Measurements from ENCODE around the gene PLA2G4D. TPM values are rescaled to one million over a fixed set of nuclear protein-coding genes. Genes with fewer than 3 reads are reported as not detected.

PLA2G4D gene
- total and polyA plus RNA-seq, 8 donors: 0.18 to 3.2 (median 2.0) TPM; not detected in 4

DNA sequence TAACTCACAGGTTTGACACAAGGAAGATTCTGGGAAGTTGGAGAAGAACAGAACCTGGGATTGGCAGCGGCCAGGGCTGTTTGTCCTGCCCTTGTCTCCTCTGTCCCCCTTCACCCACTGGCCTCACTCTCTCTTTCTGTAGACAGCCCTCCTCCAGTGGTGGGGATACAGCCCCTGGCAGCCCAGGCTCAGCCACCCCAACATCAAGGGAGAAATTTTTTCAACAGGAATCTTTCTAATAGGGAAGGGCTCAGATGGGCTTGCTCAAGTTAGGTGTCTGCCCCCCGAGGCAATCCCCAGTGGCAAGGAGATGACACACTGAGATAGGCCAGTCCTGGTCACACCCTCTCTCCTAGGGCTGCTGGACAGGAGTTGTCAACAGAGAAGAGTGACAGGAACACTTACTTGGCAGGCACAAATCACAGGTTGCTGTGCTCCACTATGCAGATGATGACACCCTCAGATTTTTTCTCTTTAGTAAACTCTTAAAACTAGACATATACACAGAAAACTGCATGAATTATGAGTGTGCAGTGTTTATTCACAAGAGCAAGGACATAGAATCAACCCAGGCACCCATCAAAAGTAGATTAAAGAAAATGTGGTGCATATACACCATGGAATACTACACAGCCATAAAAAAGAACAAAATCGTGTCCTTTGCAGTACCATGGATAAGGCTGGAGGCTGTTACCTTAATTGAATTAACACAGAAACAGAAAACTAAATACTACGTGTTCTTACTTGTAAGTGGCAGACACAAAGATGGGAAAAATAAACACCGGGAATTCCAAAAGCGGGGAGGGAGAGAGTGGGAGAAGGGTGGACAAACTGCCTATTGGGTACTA lies 36.3 kb downstream of the PLA2G4D start:
- H3K27me3 ChIP-seq: peaks cover 0 to 12% (median 5%) of the 10 kb centered on the region in 3 donors
- no peak overlapping the region for H3K4me3 ChIP-seq
- TF ChIP-seq EP300 (IDR thresholded peaks at IDR 0.05) (no peak), POLR2AphosphoS5 (IDR thresholded peaks at IDR 0.05) (no peak), POLR2A (IDR thresholded peaks at IDR 0.05) (no peak)
- TF ChIP-seq, protein P1, sequence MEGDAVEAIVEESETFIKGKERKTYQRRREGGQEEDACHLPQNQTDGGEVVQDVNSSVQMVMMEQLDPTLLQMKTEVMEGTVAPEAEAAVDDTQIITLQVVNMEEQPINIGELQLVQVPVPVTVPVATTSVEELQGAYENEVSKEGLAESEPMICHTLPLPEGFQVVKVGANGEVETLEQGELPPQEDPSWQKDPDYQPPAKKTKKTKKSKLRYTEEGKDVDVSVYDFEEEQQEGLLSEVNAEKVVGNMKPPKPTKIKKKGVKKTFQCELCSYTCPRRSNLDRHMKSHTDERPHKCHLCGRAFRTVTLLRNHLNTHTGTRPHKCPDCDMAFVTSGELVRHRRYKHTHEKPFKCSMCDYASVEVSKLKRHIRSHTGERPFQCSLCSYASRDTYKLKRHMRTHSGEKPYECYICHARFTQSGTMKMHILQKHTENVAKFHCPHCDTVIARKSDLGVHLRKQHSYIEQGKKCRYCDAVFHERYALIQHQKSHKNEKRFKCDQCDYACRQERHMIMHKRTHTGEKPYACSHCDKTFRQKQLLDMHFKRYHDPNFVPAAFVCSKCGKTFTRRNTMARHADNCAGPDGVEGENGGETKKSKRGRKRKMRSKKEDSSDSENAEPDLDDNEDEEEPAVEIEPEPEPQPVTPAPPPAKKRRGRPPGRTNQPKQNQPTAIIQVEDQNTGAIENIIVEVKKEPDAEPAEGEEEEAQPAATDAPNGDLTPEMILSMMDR (IDR thresholded peaks at IDR 0.05): no peak
- H3K27ac ChIP-seq: peak overlapping the region in 4 of 5 donors; percentile 41 to 84 (median 82)
- intact Hi-C loops (cut with DNase I; ENCODE audit: low total_unique reads): loop anchor here (5.0 kb wide), 1 partner anchor 71 kb away; no protein-coding TSS in a partner anchor
- WGBS, 5 donors: 73 to 77% (median 74%) methylated on average over 6 of the region's 6 CpGs
- no peak for DNase-seq
- H3K9me3 ChIP-seq: no peaks in the 10 kb centered on the region
- peaks cover 12 to 21% (median 14%) of the 10 kb centered on the region in 4 donors for H3K4me1 ChIP-seq
- no peaks in the 10 kb centered on the region for H3K36me3 ChIP-seq

DNA sequence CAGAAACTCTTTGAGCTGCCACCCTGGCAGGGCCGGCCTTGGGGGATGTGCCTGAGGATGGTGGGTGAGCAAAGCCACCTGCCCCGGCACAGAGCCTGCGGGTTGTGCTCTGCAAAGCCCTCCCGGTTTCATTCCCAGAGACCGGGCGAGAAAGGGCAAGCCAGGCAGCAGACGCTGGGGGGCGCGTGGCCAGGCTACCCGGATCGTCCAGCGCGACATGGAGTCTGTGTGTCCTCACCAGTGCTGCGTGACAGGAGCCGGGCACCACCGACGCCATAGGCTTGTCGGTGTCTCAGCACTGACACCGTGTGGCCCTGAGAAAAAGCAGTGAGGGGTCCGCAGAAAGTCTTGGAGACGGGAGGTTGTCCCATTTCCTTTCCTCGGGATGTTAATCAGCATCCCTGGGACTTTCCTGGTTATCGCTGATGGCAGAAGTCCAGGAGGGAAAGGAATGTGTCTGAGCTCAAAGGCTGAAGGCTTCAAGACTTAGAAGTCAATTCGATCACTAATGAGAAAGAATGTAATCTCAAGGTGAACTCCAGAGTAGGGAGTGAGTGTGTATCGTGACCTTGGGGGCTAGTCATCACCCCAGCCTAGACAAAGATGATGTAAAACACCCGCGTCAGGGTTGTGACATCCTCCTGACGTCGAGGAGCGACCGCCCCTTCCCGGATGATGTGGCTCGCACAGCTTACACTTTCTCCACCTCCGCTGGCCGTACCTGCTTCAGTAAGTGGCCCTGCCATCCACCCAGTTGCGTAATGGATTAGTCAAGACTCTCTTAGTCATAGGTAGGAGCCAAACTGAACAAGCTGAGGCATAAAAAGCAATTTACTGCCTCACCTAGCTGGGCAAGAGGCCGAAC lies 37.2 kb downstream of the PLA2G4D start:
- TF ChIP-seq POLR2A (IDR thresholded peaks at IDR 0.05) (no peak), POLR2AphosphoS5 (IDR thresholded peaks at IDR 0.05) (peak in 2 of 3 donors; percentile 35 to 69), EP300 (IDR thresholded peaks at IDR 0.05) (no peak)
- TF ChIP-seq, protein P1 (IDR thresholded peaks at IDR 0.05): peak in 5 of 7 experiments; percentile 11 to 47 (median 46)
- Histone ChIP-seq H3K36me3 (no peaks in the 10 kb centered on the region), H3K27me3 (peaks cover 0 to 12% (median 5%) of the 10 kb centered on the region in 3 donors), H3K27ac (peak overlapping the region; percentile 41 to 84 (median 82)), H3K9me3 (no peaks in the 10 kb centered on the region), H3K4me1 (peaks cover 12 to 21% (median 14%) of the 10 kb centered on the region in 4 donors), H3K4me3 (peak overlapping the region; percentile 17 to 29 (median 24))
- intact Hi-C loops (cut with DNase I; ENCODE audit: low total_unique reads): loop anchor here (5.0 kb wide), 1 partner anchor 70 kb away; no protein-coding TSS in a partner anchor
- WGBS, 5 donors: 10 to 20% (median 11%) methylated on average over 27 to 37 of the region's 37 CpGs
- DNase-seq: peak; percentile 84 to 92

DNA sequence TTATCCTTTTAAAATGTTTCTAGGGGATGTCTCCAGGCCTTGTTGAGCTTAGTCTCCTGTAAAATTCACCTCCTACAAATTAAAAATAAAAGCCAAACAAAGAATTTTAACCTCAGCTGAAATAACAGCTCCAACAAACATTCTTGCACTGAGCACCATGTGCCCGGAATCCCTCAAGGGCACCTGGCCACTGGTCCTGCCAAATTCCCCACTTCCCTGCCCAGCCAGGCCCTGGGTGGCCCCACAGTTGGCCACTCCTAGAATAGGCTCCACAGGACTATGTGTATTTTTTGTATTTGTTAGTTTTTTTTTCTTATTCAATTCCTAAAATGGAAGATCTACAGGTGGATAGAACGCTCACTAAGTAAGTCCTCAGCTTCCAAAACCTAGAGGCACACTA lies 40.4 kb downstream of the PLA2G4D start:
- Histone ChIP-seq H3K4me3 (no peak overlapping the region), H3K9me3 (no peaks in the 10 kb centered on the region), H3K36me3 (no peaks in the 10 kb centered on the region), H3K27ac (no peak overlapping the region), H3K4me1 (peaks cover 11 to 16% (median 12%) of the 10 kb centered on the region in 4 donors), H3K27me3 (peaks cover 0 to 12% (median 5%) of the 10 kb centered on the region in 3 donors)
- peak in 1 of 2 donors; percentile 57 for DNase-seq
- intact Hi-C loops (cut with DNase I; ENCODE audit: low total_unique reads): no loop called here
- 46 to 65% (median 58%) methylated on average over 2 of the region's 2 CpGs for WGBS, 5 donors
- TF ChIP-seq EP300 (IDR thresholded peaks at IDR 0.05): no peak
- no peak for TF ChIP-seq POLR2A (IDR thresholded peaks at IDR 0.05)
- TF ChIP-seq, protein P1 (IDR thresholded peaks at IDR 0.05): no peak
- TF ChIP-seq POLR2AphosphoS5 (IDR thresholded peaks at IDR 0.05): no peak

DNA sequence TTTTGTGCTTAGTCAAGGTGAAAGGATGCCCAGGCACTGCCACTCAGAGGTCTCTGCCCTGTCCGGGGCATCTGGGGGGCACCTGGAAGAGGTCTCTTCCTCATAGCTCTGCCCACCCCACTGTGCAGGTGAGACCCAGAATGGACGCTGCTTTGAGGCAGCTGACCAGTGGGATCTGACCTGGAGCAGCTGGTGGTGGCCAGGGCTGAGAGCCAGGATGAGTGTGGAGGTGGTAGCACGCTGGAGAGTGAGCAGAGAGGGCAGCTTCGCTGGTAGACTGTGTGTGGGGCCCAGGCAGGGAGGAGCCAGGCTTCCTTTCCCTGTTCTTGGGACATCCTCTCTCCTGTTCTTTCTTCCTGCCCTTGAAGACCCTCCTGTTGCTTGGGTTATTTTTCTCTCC lies 41.4 kb downstream of the PLA2G4D start:
- no peak overlapping the region for H3K27ac ChIP-seq
- no peaks in the 10 kb centered on the region for H3K36me3 ChIP-seq
- 48 to 65% (median 56%) methylated on average over 4 of the region's 4 CpGs for WGBS, 5 donors
- intact Hi-C loops (cut with DNase I; ENCODE audit: low total_unique reads): no loop called here
- H3K27me3 ChIP-seq: peaks cover 0 to 12% (median 5%) of the 10 kb centered on the region in 3 donors
- peaks cover 11 to 15% (median 12%) of the 10 kb centered on the region in 4 donors for H3K4me1 ChIP-seq
- DNase-seq: no peak
- TF ChIP-seq, protein P1 (IDR thresholded peaks at IDR 0.05): no peak
- TF ChIP-seq POLR2AphosphoS5 (IDR thresholded peaks at IDR 0.05): no peak
- TF ChIP-seq EP300 (IDR thresholded peaks at IDR 0.05): no peak
- no peak for TF ChIP-seq POLR2A (IDR thresholded peaks at IDR 0.05)
- no peak overlapping the region for H3K4me3 ChIP-seq
- no peaks in the 10 kb centered on the region for H3K9me3 ChIP-seq
